HG02588 (cell line): ENCODE results near the gene SOD2.
"Not testable (repeated sequence)": the region's sequence is repeated elsewhere in the genome, so short reads cannot be mapped to it uniquely, and the experiment has no call there.

ENCODE experiments used
- ATAC-seq: cut with Tn5 transposase; IDR thresholded peaks from one replicate; pipeline ENCODE4 v1.9.1; 2021; ENCODE audit warnings: mild to moderate bottlenecking, moderate library complexity; ENCODE audit not compliant: unreplicated experiment

SOD2 gene

GRCh38 chr6:159716247-159717096 lies 23.4 kb upstream of the SOD2 start:
- ATAC-seq: no peak

DNA sequence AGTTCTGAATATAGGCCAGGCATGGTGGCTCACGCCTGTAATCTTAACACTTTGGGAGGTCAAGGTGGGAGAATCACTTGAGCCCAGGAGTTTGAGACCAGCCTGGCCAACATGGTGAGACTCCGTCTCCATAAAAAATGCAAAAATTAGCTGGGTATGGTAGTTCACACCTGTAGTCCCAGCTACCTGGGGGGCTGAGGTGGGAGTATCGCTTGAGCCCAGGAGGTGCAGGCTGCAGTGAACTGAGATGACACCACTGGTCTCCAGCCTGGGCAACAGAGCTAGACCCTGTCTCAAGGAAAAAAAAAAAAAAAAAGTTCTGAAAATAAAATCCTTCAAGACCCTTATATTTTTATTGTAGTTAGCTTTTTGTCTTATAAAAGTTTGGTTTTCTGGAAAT lies 22.6 kb upstream of the SOD2 start:
- ATAC-seq: no peak

DNA sequence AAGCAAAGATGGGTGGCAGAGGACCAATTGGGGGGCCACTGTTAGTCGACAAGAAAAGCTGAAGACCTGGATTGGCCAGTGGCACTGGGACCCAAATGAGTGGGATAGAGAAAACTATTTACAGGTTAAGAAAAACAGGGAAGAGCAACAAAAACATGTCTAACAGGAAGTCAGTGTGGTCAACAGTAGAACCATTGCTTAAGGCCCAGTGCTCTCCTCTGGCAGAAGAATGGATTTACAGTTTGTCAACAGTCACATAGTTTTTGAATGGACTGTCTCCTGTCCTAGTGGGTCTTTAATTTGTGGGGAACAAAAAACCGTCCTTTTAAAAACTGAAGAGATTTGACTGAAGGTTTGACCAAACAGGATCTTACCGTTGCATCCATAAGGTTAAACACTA lies 22.1 kb upstream of the SOD2 start:
- no peak for ATAC-seq

- ATAC-seq: no peak
Observed at GRCh38 chr6:159714404-159714803, 21.4 kb upstream of the SOD2 start.

- ATAC-seq: no peak
Observed at GRCh38 chr6:159713984-159714383, 20.9 kb upstream of the SOD2 start.

DNA sequence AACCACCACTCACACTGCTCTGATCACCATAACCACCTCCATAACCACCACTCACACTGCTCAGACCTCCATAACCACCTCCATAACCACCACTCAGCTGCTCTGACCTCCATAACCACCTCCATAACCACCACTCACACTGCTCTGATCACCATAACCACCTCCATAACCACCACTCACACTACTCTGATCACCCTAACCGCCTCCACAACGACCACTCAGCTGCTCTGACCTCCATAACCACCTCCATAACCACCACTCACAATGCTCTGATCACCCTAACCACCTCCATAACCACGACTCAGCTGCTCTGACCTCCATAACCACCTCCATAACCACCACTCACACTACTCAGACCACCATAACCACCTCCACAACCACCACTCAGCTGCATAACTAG lies 19.3 kb upstream of the SOD2 start:
- not testable (repeated sequence) for ATAC-seq

DNA sequence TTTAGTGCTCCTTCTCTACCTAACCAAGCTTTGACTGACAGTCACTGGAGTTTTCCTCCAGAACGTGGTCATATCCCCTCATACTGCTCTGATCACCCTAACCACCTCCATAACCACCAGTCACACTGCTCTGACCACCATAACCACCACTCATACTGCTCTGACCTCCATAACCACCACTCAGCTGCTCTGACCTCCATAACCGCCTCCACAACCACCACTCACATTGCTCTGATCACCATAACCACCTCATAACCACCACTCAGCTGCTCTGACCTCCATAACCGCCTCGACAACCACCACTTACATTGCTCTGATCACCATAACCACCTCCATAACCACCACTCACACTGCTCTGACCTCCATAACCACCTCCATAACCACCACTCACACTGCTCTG lies 17.6 kb upstream of the SOD2 start:
- not testable (repeated sequence) for ATAC-seq

GRCh38 chr6:159701413-159701999 lies 8.5 kb upstream of the SOD2 start:
- no peak for ATAC-seq

DNA sequence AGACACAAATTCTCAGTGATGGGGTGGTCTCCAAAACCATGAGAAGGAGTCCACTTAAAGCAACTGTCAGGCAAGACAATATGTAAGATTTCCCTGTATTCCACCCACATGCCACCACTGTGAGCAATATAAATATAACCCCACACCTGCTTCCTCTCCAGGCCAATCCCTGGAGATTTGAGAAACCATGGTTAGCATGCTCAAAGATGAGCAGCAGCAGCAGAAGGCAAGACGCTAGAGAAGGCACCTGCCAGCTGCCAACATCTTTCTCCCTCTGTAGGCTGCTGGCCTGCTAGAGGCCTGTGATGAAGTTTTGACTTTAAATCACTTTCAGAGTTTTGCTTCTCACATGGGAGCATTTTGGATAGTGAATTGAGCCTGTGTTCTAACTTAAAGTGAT lies 7.9 kb upstream of the SOD2 start:
- ATAC-seq: no peak

GRCh38 chr6:159695984-159696383 lies 2.9 kb upstream of the SOD2 start:
- no peak for ATAC-seq

- no peak for ATAC-seq
Observed at GRCh38 chr6:159693894-159694545, 979 bp upstream of the SOD2 start.

- peak; percentile 36 for ATAC-seq
Observed at GRCh38 chr6:159692303-159693127, 526 bp downstream of the SOD2 start.

- ATAC-seq: no peak
Observed at GRCh38 chr6:159691963-159692287, 1.1 kb downstream of the SOD2 start.

DNA sequence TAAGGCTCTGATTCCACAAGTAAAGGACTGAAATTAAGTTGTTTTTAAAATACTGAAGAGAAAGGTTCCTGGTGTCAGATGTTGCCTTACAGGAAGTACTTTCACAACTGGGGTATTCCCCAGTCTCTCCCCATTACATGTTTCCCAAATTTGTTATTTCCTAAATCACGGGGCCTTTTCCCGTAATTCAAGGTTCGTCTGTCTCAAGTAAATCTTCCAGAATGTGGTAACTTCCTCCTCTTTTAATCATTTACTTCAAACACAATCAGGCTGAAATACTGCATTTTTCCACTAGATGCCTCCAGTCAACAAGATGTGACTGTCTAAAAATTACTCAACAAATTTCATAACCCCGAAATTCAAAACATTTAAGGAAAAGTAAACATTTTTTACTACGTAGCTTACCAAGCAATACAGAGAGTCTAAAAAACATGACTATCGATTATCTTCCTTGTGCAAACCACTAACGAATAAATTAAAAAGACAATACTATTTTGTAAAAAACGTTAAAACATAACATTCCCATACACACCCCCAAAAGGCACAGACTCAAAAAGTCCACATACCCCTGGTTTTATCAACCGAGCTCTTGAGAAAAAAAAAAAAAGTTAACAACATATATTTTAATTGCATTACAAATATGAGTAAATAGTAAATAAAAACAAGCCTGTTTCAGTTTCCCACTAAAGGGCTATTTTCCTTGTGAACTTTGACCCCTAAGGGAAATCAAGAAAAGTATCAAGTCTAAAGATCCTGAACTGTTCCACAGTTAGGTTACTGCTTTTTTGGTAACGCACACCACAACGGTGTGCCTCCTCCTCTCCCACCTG lies 1.7 kb downstream of the SOD2 start:
- ATAC-seq: no peak

DNA sequence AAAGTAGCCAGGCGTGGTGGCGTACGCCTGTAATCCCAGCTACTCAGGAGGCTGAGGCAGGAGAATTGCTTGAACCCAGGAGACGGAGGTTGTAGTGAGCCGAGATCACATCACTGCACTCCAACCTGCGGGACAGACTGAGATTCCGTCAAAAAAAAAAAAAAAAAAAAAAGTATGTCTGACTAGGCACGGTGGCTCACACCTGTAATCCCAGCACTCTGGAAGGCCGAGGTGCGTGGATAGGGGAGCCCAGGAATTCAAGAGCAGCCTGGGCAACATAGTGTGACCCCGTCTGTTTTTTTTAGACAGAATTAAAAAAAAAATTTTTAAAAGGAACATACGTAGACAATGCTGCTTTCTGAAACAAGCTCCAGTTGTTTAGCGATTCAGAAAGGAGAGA lies 2.9 kb downstream of the SOD2 start:
- ATAC-seq: not testable (repeated sequence)

GRCh38 chr6:159689001-159689400 lies 4.0 kb downstream of the SOD2 start:
- no peak for ATAC-seq

GRCh38 chr6:159688266-159688905 lies 4.7 kb downstream of the SOD2 start:
- no peak for ATAC-seq

DNA sequence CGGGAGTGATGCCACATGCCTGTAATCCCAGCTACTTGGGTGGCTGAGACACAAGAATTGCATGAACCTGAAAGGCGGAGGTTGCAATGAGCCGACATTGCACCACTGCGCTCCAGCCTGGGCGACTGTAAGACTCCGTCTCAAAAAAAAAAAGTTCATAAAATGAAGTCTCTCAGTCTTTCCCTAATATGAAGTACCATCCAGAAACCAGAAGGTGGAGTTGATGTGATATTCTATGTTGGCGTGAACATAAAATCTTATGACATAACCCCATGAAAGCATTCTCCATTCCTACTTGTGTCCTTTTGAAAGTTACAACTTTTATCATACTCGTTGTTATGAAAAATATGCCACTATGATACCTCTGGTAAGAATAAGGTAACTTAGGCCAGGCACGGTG lies 5.7 kb downstream of the SOD2 start:
- no peak for ATAC-seq

GRCh38 chr6:159686703-159687102 lies 6.3 kb downstream of the SOD2 start:
- no peak for ATAC-seq

- no peak for ATAC-seq
Observed at GRCh38 chr6:159686040-159686439, 7.0 kb downstream of the SOD2 start.
